Mesendoderm (in vitro differentiated cells): ENCODE data around the gene PGPEP1.

ENCODE experiments used
- DNase-seq: peaks from one replicate; pipeline ENCODE4 v3.0.0; 2013
- H2AK5ac ChIP-seq: 2 replicates; pipeline ENCODE4 v1.6.1; 2013; ENCODE audit warnings: low read length, inconsistent platforms
- H2BK120ac ChIP-seq: 2 replicates; pipeline ENCODE4 v1.6.1; 2013; ENCODE audit warnings: low read depth, mild to moderate bottlenecking, low read length, moderate library complexity, mixed read lengths
- H2BK15ac ChIP-seq: replicated peaks from 2 replicates; pipeline ENCODE4 v1.6.1; 2013; ENCODE audit warnings: low read depth, mild to moderate bottlenecking, moderate library complexity
- H2BK5ac ChIP-seq: 2 replicates; pipeline ENCODE4 v1.6.1; 2013; ENCODE audit warnings: low read length, inconsistent platforms
- H3K18ac ChIP-seq: 2 replicates; pipeline ENCODE4 v1.6.1; 2013; ENCODE audit warnings: mild to moderate bottlenecking, low read length, mixed read lengths
- H3K23ac ChIP-seq: one replicate; pipeline ENCODE4 v1.6.1; 2013; ENCODE audit warnings: low read length
- H3K27ac ChIP-seq: 2 replicates; pipeline ENCODE4 v1.5.1; 2013; ENCODE audit warnings: low read depth, mild to moderate bottlenecking, inconsistent platforms, low read length, moderate library complexity
- H3K27me3 ChIP-seq: 2 replicates; pipeline ENCODE4 v1.6.1; 2013; ENCODE audit warnings: low read length, control low read depth, mild to moderate bottlenecking, inconsistent platforms; ENCODE audit not compliant: insufficient read depth, poor library complexity
- H3K36me3 ChIP-seq: 2 replicates; pipeline ENCODE4 v1.6.1; 2013; ENCODE audit warnings: low read length, inconsistent platforms; ENCODE audit not compliant: control insufficient read depth, insufficient read depth
- H3K4ac ChIP-seq: one replicate; pipeline ENCODE4 v1.6.1; 2013; ENCODE audit warnings: low read depth, mild to moderate bottlenecking, low read length, moderate library complexity
- H3K4me1 ChIP-seq: 2 replicates; pipeline ENCODE4 v1.6.1; 2013; ENCODE audit warnings: low read depth, low read length, inconsistent platforms; ENCODE audit not compliant: control insufficient read depth
- H3K4me2 ChIP-seq: 2 replicates; pipeline ENCODE4 v1.6.1; 2013; ENCODE audit warnings: low read length
- H3K4me3 ChIP-seq: 2 replicates; pipeline ENCODE4 v1.5.1; 2013; ENCODE audit warnings: mild to moderate bottlenecking, low read length
- H3K56ac ChIP-seq: one replicate; pipeline ENCODE4 v1.6.1; 2013; ENCODE audit warnings: low read length
- H3K79me1 ChIP-seq: 2 replicates; pipeline ENCODE4 v1.6.1; 2013; ENCODE audit warnings: low read length, inconsistent platforms
- H3K79me2 ChIP-seq: 2 replicates; pipeline ENCODE4 v1.6.1; 2013; ENCODE audit warnings: mild to moderate bottlenecking, low read length; ENCODE audit not compliant: control insufficient read depth, insufficient read depth
- H3K9ac ChIP-seq: 2 replicates; pipeline ENCODE4 v1.6.1; 2013; ENCODE audit warnings: low read length, inconsistent platforms
- H4K5ac ChIP-seq: one replicate; pipeline ENCODE4 v1.6.1; 2013; ENCODE audit warnings: low read length
- H4K8ac ChIP-seq: one replicate; pipeline ENCODE4 v1.6.1; 2013; ENCODE audit warnings: low read depth, mild to moderate bottlenecking, control low read depth, low read length, moderate library complexity
- WGBS: extraction: QIAGEN DNeasy Blood & Tissue Kit; methylation state at CpG from one replicate; pipeline ENCODE4 v1.1.7; 2013; ENCODE audit warnings: low lambda C conversion rate, missing lambda C conversion rate; ENCODE audit not compliant: insufficient coverage; ENCODE audit errors: extremely low coverage; 5-methylcytosine and 5-hydroxymethylcytosine counted together

PGPEP1 gene

GRCh38 chr19:18388960-18389725 lies 48.7 kb downstream of the PGPEP1 start:
- no peaks in the 10 kb centered on the region for H3K36me3 ChIP-seq

GRCh38 chr19:18389726-18390064 lies 49.3 kb downstream of the PGPEP1 start:
- Histone ChIP-seq H4K8ac (no peak overlapping the region), H3K56ac (no peak overlapping the region), H3K79me1 (no peaks in the 10 kb centered on the region), H3K79me2 (no peaks in the 10 kb centered on the region), H2BK5ac (no peak overlapping the region), H3K27me3 (no peaks in the 10 kb centered on the region), H3K27ac (no peak overlapping the region), H3K36me3 (no peaks in the 10 kb centered on the region), H3K4me1 (no peaks in the 10 kb centered on the region), H3K18ac (no peak overlapping the region), H2AK5ac (no peak overlapping the region), H3K4me3 (no peak overlapping the region), H4K5ac (no peak overlapping the region), H3K23ac (no peak overlapping the region), H2BK15ac (no peak overlapping the region), H3K4ac (no peak overlapping the region), H3K4me2 (no peak overlapping the region), H2BK120ac (no peak overlapping the region), H3K9ac (no peak overlapping the region)
- no peak for DNase-seq

More at GRCh38 chr19:18388960-18389725, 48.7 kb downstream of the PGPEP1 start:
- Histone ChIP-seq H3K79me2 (no peaks in the 10 kb centered on the region), H2BK15ac (no peak overlapping the region), H3K4me1 (no peaks in the 10 kb centered on the region), H3K56ac (no peak overlapping the region), H3K27me3 (no peaks in the 10 kb centered on the region), H3K4me3 (no peak overlapping the region), H3K18ac (no peak overlapping the region), H2BK120ac (no peak overlapping the region), H3K23ac (no peak overlapping the region), H4K8ac (no peak overlapping the region), H4K5ac (no peak overlapping the region), H2AK5ac (no peak overlapping the region), H3K4me2 (no peak overlapping the region), H3K9ac (no peak overlapping the region), H3K79me1 (no peaks in the 10 kb centered on the region), H3K27ac (no peak overlapping the region), H3K4ac (no peak overlapping the region), H2BK5ac (no peak overlapping the region)
- no CpG with 5 or more reads among the region's 13 CpGs for WGBS
- no peak for DNase-seq

GRCh38 chr19:18390065-18390907 lies 49.9 kb downstream of the PGPEP1 start:
- Histone ChIP-seq H3K18ac (no peak overlapping the region), H4K8ac (no peak overlapping the region), H2BK120ac (no peak overlapping the region), H3K4ac (no peak overlapping the region), H3K79me1 (no peaks in the 10 kb centered on the region), H2BK5ac (no peak overlapping the region), H2BK15ac (no peak overlapping the region), H4K5ac (no peak overlapping the region), H3K23ac (no peak overlapping the region), H3K4me3 (no peak overlapping the region), H2AK5ac (no peak overlapping the region), H3K36me3 (no peaks in the 10 kb centered on the region), H3K56ac (no peak overlapping the region), H3K4me2 (no peak overlapping the region), H3K9ac (no peak overlapping the region), H3K79me2 (no peaks in the 10 kb centered on the region), H3K27ac (no peak overlapping the region), H3K4me1 (no peaks in the 10 kb centered on the region), H3K27me3 (no peaks in the 10 kb centered on the region)
- no CpG with 5 or more reads among the region's 6 CpGs for WGBS
- no peak for DNase-seq

- no peak overlapping the region for H2BK5ac ChIP-seq
- H3K79me1 ChIP-seq, result no peaks in the 10 kb centered on the region
- H3K79me2 ChIP-seq, result no peaks in the 10 kb centered on the region
- H3K23ac ChIP-seq, result no peak overlapping the region
- no peak overlapping the region for H3K18ac ChIP-seq
- H2BK15ac ChIP-seq, result no peak overlapping the region
- H4K5ac ChIP-seq, result no peak overlapping the region
- H3K4me1 ChIP-seq, result no peaks in the 10 kb centered on the region
- WGBS, result no CpG with 5 or more reads among the region's 9 CpGs
- no peak overlapping the region for H4K8ac ChIP-seq
- H2BK120ac ChIP-seq, result no peak overlapping the region
- no peak overlapping the region for H3K4ac ChIP-seq
- no peak overlapping the region for H3K56ac ChIP-seq
- no peak overlapping the region for H3K4me2 ChIP-seq
- no peak overlapping the region for H3K9ac ChIP-seq
- H3K27me3 ChIP-seq, result no peaks in the 10 kb centered on the region
- no peaks in the 10 kb centered on the region for H3K36me3 ChIP-seq
- DNase-seq, result no peak
- H2AK5ac ChIP-seq, result no peak overlapping the region
- H3K4me3 ChIP-seq, result no peak overlapping the region
- H3K27ac ChIP-seq, result no peak overlapping the region
These were observed 51.2 kb downstream of the PGPEP1 start for GRCh38 chr19:18391509-18392075.

- Histone ChIP-seq H2BK120ac (no peak overlapping the region), H3K18ac (no peak overlapping the region), H3K27me3 (no peaks in the 10 kb centered on the region), H3K79me2 (no peaks in the 10 kb centered on the region), H3K23ac (no peak overlapping the region), H2BK15ac (no peak overlapping the region), H3K4me3 (no peak overlapping the region), H3K56ac (no peak overlapping the region), H2AK5ac (no peak overlapping the region), H3K4ac (no peak overlapping the region), H3K79me1 (no peaks in the 10 kb centered on the region), H4K5ac (no peak overlapping the region), H3K27ac (no peak overlapping the region), H3K4me1 (no peaks in the 10 kb centered on the region), H2BK5ac (no peak overlapping the region), H3K9ac (no peak overlapping the region), H3K4me2 (no peak overlapping the region), H3K36me3 (no peaks in the 10 kb centered on the region), H4K8ac (no peak overlapping the region)
- no CpG with 5 or more reads among the region's 11 CpGs for WGBS
- no peak for DNase-seq
These were observed 52.0 kb downstream of the PGPEP1 start for GRCh38 chr19:18392417-18392816.
